ENCODE data around the gene LDLRAD2. TPM values are rescaled to one million over a fixed set of nuclear protein-coding genes. Genes with fewer than 3 reads are reported as not detected.

Gene LDLRAD2
- total and polyA plus RNA-seq, 10 of the 15 experiments (the other 5 are each of a cell fraction or from before 2014, with no cell fraction given): 0.04 to 0.23 (median 0.11) TPM; not detected in 7

DNA sequence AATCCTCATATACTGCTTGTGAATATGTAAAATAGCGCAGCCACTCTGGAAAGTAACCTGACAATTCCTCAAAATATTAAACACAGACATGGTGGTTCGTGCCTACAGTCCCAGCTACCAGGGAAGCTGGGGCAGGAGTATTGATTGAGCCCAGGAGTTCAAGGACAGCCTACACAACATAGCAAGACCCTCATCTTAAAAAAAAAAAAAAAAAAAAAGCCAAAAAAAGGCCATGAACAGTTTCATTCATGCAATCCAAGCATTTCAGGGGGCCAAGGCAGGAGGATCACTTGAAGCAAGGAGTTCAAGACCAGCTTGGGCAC lies 33.7 kb upstream of the LDLRAD2 start (continued):
- TF ChIP-seq NRF1 (conservative IDR thresholded peaks at IDR 0.05; ENCODE audit: low read depth, low read length): no peak
- no peak for TF ChIP-seq RB1 (IDR thresholded peaks at IDR 0.05; ENCODE audit: borderline replicate concordance)

- Histone ChIP-seq H3K9ac (ENCODE audit: control insufficient read depth, insufficient read depth, low read length) (peak overlapping the region; percentile 100), H3K36me3 (ENCODE audit: control insufficient read depth in 2 of 2, insufficient read depth in 2 of 2, low read length in 1 of 2) (no peaks in the 10 kb centered on the region; a peak in 2 of 4 replicates), H3K27me3 (replicated peaks in 1 of 2; ENCODE audit: control insufficient read depth in 2 of 2, insufficient read depth in 2 of 2, low read length in 1 of 2) (no peaks in the 10 kb centered on the region), H3K4me3 (peak overlapping the region; percentile 73), H3K9me3 (replicated peaks; ENCODE audit: control insufficient read depth, insufficient read depth, low read length) (peaks cover 2% of the 10 kb centered on the region; the same call in 2 of the 3 replicates), H3K79me2 (ENCODE audit: control insufficient read depth, insufficient read depth, low read length) (peaks cover 80% of the 10 kb centered on the region), H3K27ac (ENCODE audit: control insufficient read depth, insufficient read depth) (peak overlapping the region; percentile 100), H3K4me2 (ENCODE audit: control insufficient read depth, insufficient read depth) (peak overlapping the region; percentile 79), H2AFZ (ENCODE audit: control insufficient read depth, low read depth, low read length) (no peak overlapping the region), H4K20me1 (ENCODE audit: control insufficient read depth, insufficient read depth) (no peaks in the 10 kb centered on the region), H3K4me1 (ENCODE audit: control insufficient read depth, insufficient read depth, low read length) (peaks cover 12% of the 10 kb centered on the region)
- ChIA-PET SMC1A (ENCODE audit: uncharacterized antibody, unreplicated experiment) (interaction anchor here (5.3 to 7.5 kb wide), 2 partner anchors 17 kb away, joined by 100 to 121 read pairs; no protein-coding TSS in a partner anchor), RAD21 (ENCODE audit: unreplicated experiment) (interaction anchor here (1.4 to 4.0 kb wide), 2 partner anchors 17 kb away, joined by 8 to 100 read pairs; no protein-coding TSS in a partner anchor), POLR2A (interaction anchor here (4.2 to 7.8 kb wide), 2 partner anchors 16 to 17 kb away, joined by 102 to 107 read pairs; no protein-coding TSS in a partner anchor), CTCF (interaction anchor here (1.1 to 1.4 kb wide), 2 partner anchors 17 to 20 kb away, joined by 3 to 4 read pairs; no protein-coding TSS in a partner anchor)
- ATAC-seq (peak; percentile 49), DNase-seq (ENCODE audit: low read depth, low spot score) (peak; percentile 98), FAIRE-seq (peak; percentile 91)
- intact Hi-C loops (cut with micrococcal nuclease; ENCODE audit: unreplicated experiment) (loop anchor here (1.0 to 10.0 kb wide), 3 partner anchors 18 to 185 kb away; no protein-coding TSS in a partner anchor), in situ Hi-C loops (cut with MboI) (loop anchor here (25.0 kb wide), 1 partner anchor 1807 kb away; no protein-coding TSS in a partner anchor)
- TSS peak; percentile 20 for BruUV-seq (replicated peaks)
- WGBS (ENCODE audit: insufficient coverage, insufficient replicate concordance, low lambda C conversion rate, missing lambda C conversion rate): 0% methylated on average over 12 of the region's 12 CpGs
- TF ChIP-seq ATF7 (IDR thresholded peaks at IDR 0.05; ENCODE audit: low read depth) (peak; percentile 94), NFXL1 (IDR thresholded peaks at IDR 0.05; ENCODE audit: borderline replicate concordance) (no peak), ATF2 (IDR thresholded peaks at IDR 0.05; ENCODE audit: low read length) (peak; percentile 92), FOXK2 (IDR thresholded peaks at IDR 0.05) (no peak), POU2F2 (IDR thresholded peaks at IDR 0.05; ENCODE audit: borderline replicate concordance, low read depth, low read length) (no peak; the same call in none of the 3 replicates), ZNF384 (IDR thresholded peaks at IDR 0.05; ENCODE audit: borderline replicate concordance, low read depth, low read length) (no peak), ETV6 (conservative IDR thresholded peaks at IDR 0.05 in 1 of 2, IDR thresholded peaks at IDR 0.05 in 1 of 2; ENCODE audit: borderline replicate concordance in 1 of 2, low read depth in 1 of 2) (0 out of 4 replicates have a peak, but pooled peaks of 1 of the 2 experiments have one; percentile 23), SKIL (IDR thresholded peaks at IDR 0.05; ENCODE audit: low read depth, poor library complexity, severe bottlenecking) (peak; percentile 83)
- TF ChIP-seq, protein P1, sequence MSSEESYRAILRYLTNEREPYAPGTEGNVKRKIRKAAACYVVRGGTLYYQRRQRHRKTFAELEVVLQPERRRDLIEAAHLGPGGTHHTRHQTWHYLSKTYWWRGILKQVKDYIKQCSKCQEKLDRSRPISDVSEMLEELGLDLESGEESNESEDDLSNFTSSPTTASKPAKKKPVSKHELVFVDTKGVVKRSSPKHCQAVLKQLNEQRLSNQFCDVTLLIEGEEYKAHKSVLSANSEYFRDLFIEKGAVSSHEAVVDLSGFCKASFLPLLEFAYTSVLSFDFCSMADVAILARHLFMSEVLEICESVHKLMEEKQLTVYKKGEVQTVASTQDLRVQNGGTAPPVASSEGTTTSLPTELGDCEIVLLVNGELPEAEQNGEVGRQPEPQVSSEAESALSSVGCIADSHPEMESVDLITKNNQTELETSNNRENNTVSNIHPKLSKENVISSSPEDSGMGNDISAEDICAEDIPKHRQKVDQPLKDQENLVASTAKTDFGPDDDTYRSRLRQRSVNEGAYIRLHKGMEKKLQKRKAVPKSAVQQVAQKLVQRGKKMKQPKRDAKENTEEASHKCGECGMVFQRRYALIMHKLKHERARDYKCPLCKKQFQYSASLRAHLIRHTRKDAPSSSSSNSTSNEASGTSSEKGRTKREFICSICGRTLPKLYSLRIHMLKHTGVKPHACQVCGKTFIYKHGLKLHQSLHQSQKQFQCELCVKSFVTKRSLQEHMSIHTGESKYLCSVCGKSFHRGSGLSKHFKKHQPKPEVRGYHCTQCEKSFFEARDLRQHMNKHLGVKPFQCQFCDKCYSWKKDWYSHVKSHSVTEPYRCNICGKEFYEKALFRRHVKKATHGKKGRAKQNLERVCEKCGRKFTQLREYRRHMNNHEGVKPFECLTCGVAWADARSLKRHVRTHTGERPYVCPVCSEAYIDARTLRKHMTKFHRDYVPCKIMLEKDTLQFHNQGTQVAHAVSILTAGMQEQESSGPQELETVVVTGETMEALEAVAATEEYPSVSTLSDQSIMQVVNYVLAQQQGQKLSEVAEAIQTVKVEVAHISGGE (CRISPR knock-in tag; IDR thresholded peaks at IDR 0.05): no peak
Measured at GRCh38 chr1:21779613-21780521, 32.2 kb upstream of the LDLRAD2 start.

Measured in GM12878 (cell line).